Hepatocyte (in vitro differentiated cells): ENCODE data around the gene ENO2.

Experiments used
- EZH2 ChIP-seq: fragments of 200-600 bp; sonication (generic); IDR thresholded peaks from 2 replicates; pipeline ENCODE4 v1.6.1; 2016; ENCODE audit warnings: antibody characterized with exemption, mild to moderate bottlenecking, borderline replicate concordance
- EZH2phosphoT487 ChIP-seq: fragments of 200-600 bp; sonication (generic); IDR thresholded peaks from one replicate; pipeline ENCODE4 v1.6.1; 2018; ENCODE audit warnings: antibody characterized with exemption, mild to moderate bottlenecking, low read depth, moderate library complexity; ENCODE audit not compliant: unreplicated experiment, severe bottlenecking
- TF ChIP-seq, protein P1 (sequence below): fragments of 200-600 bp; sonication (generic); IDR thresholded peaks from 2 replicates; pipeline ENCODE4 v1.5.1; 2016; ENCODE audit warnings: antibody characterized with exemption, mild to moderate bottlenecking; ENCODE audit not compliant: poor library complexity

DNA sequence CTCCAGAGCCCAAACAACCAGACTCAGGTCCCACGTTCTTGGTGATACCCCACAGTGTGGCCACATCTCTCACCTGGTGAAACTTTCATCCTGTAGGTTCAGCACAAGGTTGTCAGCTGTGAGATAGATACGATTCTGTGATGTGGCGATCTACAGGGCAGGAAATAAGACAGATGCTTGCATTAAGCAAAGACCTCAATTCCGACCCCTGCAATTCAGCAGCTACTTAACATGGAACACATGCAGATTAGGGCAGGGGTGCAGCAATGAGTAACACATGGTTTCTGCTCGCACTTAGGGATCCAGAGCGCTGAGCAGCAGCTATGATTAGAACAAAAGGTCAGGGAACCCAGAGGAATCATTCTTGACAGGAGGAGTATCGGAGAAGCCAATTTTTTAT lies 52.0 kb downstream of the ENO2 start:
- TF ChIP-seq, protein P1, sequence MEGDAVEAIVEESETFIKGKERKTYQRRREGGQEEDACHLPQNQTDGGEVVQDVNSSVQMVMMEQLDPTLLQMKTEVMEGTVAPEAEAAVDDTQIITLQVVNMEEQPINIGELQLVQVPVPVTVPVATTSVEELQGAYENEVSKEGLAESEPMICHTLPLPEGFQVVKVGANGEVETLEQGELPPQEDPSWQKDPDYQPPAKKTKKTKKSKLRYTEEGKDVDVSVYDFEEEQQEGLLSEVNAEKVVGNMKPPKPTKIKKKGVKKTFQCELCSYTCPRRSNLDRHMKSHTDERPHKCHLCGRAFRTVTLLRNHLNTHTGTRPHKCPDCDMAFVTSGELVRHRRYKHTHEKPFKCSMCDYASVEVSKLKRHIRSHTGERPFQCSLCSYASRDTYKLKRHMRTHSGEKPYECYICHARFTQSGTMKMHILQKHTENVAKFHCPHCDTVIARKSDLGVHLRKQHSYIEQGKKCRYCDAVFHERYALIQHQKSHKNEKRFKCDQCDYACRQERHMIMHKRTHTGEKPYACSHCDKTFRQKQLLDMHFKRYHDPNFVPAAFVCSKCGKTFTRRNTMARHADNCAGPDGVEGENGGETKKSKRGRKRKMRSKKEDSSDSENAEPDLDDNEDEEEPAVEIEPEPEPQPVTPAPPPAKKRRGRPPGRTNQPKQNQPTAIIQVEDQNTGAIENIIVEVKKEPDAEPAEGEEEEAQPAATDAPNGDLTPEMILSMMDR = no peak
- no peak for TF ChIP-seq EZH2phosphoT487
- no peak for TF ChIP-seq EZH2
